Tibial nerve (tissue), 4 donors: ENCODE results near the gene NIPAL4. TPM values are rescaled to one million over a fixed set of nuclear protein-coding genes. Genes with fewer than 3 reads are reported as not detected.

Source experiments
- DNase-seq, 2 donors: peaks; one replicate each; pipeline ENCODE4 v3.0.0-alpha.2; 2019; ENCODE audit warnings: low spot score in 2 of 2
- H3K27ac ChIP-seq, 4 donors: fragments of 200-600 bp; sonication (generic) in 3 of 4; one replicate each; pipeline ENCODE4 v1.5.1; 2017 to 2019; ENCODE audit warnings: mild to moderate bottlenecking in 1 of 4
- H3K27me3 ChIP-seq, 2 donors: fragments of 200-600 bp; sonication (generic) in 1 of 2; one replicate each; pipeline versions ENCODE4 v1.5.1 to v1.6.0; 2017 to 2019
- H3K36me3 ChIP-seq, 3 donors: fragments of 200-600 bp; sonication (generic); one replicate each; pipeline ENCODE4 v1.5.1; 2018 to 2019
- H3K4me1 ChIP-seq, 4 donors: fragments of 200-600 bp; sonication (generic) in 3 of 4; one replicate each; pipeline ENCODE4 v1.5.1; 2017 to 2019
- H3K4me3 ChIP-seq, 4 donors: fragments of 200-600 bp; sonication (generic) in 3 of 4; one replicate each; pipeline ENCODE4 v1.5.1; 2017 to 2019; ENCODE audit warnings: mild to moderate bottlenecking in 1 of 4, moderate library complexity in 1 of 4
- H3K9me3 ChIP-seq, 4 donors: fragments of 200-600 bp; sonication (generic) in 3 of 4; one replicate each; pipeline ENCODE4 v1.5.1; 2017 to 2019
- CTCF ChIP-seq, 5 experiments: fragments of 200-600 bp in 3 of 5; fragments of 450-650 bp in 2 of 5; sonication (generic) in 3 of 5; IDR thresholded peaks; one replicate each; pipeline ENCODE4 v1.5.1; 2016 to 2019; ENCODE audit warnings: antibody characterized with exemption in 5 of 5, mild to moderate bottlenecking in 3 of 5, moderate library complexity in 2 of 5
- EP300 ChIP-seq, 2 donors: sonication (generic); formaldehyde crosslinking; IDR thresholded peaks; one replicate each; pipeline ENCODE4 v1.6.1; 2017; ENCODE audit warnings: antibody characterized with exemption in 2 of 2, mild to moderate bottlenecking in 1 of 2
- POLR2A ChIP-seq, 2 donors: fragments of 450-650 bp; IDR thresholded peaks; one replicate each; pipeline ENCODE4 v1.6.1; 2017; ENCODE audit warnings: antibody characterized with exemption in 2 of 2, mild to moderate bottlenecking in 2 of 2, moderate library complexity in 2 of 2
- WGBS, 2 donors: methylation state at CpG; one replicate each; pipeline ENCODE4 v1.1.5; 2018; 5-methylcytosine and 5-hydroxymethylcytosine counted together
- total RNA-seq, 4 donors: library from RNA; depleted of rRNA; stranded (reverse); fragments of >200 nt; gene quantifications; one replicate each; pipeline ENCODE4 v1.1.0, GENCODE V29; 2016

Gene NIPAL4
- total RNA-seq, 4 donors from 2014 or later = 0.84 to 5.7 (median 2.4) TPM; not detected in 1

DNA sequence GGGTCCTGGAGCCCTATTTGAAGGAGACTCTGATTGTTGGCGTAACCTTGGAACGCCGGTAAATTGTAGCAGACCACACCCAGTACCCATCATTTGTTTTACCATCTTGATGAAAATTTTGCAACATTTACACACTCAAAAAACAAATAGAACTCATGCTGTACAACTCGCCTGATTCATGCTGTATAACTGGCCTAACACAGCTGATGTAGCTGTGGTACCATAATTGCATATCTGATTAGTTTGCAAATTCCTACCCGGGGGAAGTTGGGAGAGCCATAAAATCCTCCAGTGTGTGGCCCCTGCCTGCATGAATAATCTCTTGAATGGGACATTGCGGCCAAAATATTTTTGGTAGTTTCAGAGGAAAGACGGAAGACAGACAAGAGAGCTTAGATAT is 9.7 kb downstream of the NIPAL4 start:
- TF ChIP-seq POLR2A (IDR thresholded peaks at IDR 0.05) (no peak), CTCF (IDR thresholded peaks at IDR 0.05) (no peak), EP300 (IDR thresholded peaks at IDR 0.05) (no peak)
- H3K27ac ChIP-seq = no peak overlapping the region
- H3K36me3 ChIP-seq = peaks cover 0 to 13% (median 0%) of the 10 kb centered on the region in 3 donors
- no peak overlapping the region for H3K4me3 ChIP-seq
- H3K9me3 ChIP-seq = no peaks in the 10 kb centered on the region
- 59 to 62% methylated on average over 7 of the region's 7 CpGs for WGBS, 2 donors
- no peak for DNase-seq
- H3K4me1 ChIP-seq = peaks cover 0 to 4% (median 0%) of the 10 kb centered on the region in 4 donors
- no peaks in the 10 kb centered on the region for H3K27me3 ChIP-seq

- 45 to 59% methylated on average over 1 of the region's 1 CpG for WGBS, 2 donors
These were observed 10.6 kb downstream of the NIPAL4 start for GRCh38 chr5:157470631-157471030.

DNA sequence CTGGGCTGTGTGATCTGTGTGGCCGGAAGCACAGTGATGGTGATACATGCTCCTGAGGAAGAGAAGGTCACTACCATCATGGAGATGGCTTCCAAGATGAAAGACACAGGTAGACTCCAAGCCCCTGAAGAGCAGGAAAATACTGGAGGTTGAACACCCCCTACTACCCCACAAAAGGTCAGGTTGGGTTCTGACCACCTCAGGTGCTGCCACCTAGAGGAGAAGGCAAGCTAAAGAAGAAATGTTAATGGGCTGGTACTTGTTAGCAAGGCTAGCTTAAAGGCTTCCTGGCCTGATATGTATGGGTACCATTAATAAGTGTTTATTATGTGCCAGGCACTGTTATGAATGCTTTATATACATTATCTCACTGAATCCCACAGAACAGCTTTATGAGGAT is 11.7 kb downstream of the NIPAL4 start:
- TF ChIP-seq POLR2A (IDR thresholded peaks at IDR 0.05) (no peak), CTCF (IDR thresholded peaks at IDR 0.05) (peak; percentile 14 to 32 (median 19)), EP300 (IDR thresholded peaks at IDR 0.05) (no peak)
- H3K27ac ChIP-seq = no peak overlapping the region
- peaks cover 0 to 13% (median 0%) of the 10 kb centered on the region in 3 donors for H3K36me3 ChIP-seq
- no peak overlapping the region for H3K4me3 ChIP-seq
- H3K4me1 ChIP-seq = peaks cover 0 to 3% (median 0%) of the 10 kb centered on the region in 4 donors
- H3K27me3 ChIP-seq = no peaks in the 10 kb centered on the region
- H3K9me3 ChIP-seq = no peaks in the 10 kb centered on the region
- no peak for DNase-seq
- WGBS, 2 donors = 100% methylated on average over 1 of the region's 1 CpG

More at GRCh38 chr5:157470631-157471030, 10.6 kb downstream of the NIPAL4 start:
- no peak for DNase-seq
- no peaks in the 10 kb centered on the region for H3K27me3 ChIP-seq
- H3K9me3 ChIP-seq = no peaks in the 10 kb centered on the region
- peaks cover 0 to 13% (median 0%) of the 10 kb centered on the region in 3 donors for H3K36me3 ChIP-seq
- no peak for TF ChIP-seq EP300 (IDR thresholded peaks at IDR 0.05)
- no peak for TF ChIP-seq POLR2A (IDR thresholded peaks at IDR 0.05)
- H3K4me1 ChIP-seq = peaks cover 0 to 3% (median 0%) of the 10 kb centered on the region in 4 donors
- H3K4me3 ChIP-seq = no peak overlapping the region
- no peak overlapping the region for H3K27ac ChIP-seq

- no peaks in the 10 kb centered on the region for H3K9me3 ChIP-seq
- no peak overlapping the region for H3K27ac ChIP-seq
- peaks cover 0 to 14% (median 0%) of the 10 kb centered on the region in 4 donors for H3K4me1 ChIP-seq
- TF ChIP-seq POLR2A (IDR thresholded peaks at IDR 0.05) (no peak), CTCF (IDR thresholded peaks at IDR 0.05) (no peak), EP300 (IDR thresholded peaks at IDR 0.05) (no peak)
- H3K36me3 ChIP-seq = peaks cover 0 to 13% (median 0%) of the 10 kb centered on the region in 3 donors
- no peak for DNase-seq
- no peaks in the 10 kb centered on the region for H3K27me3 ChIP-seq
- WGBS, 2 donors = 60 to 80% methylated on average over 7 of the region's 7 CpGs
- H3K4me3 ChIP-seq = no peak overlapping the region
These were observed 13.6 kb downstream of the NIPAL4 start for GRCh38 chr5:157473383-157474320.

- no peak for TF ChIP-seq CTCF (IDR thresholded peaks at IDR 0.05)
- no peak for TF ChIP-seq POLR2A (IDR thresholded peaks at IDR 0.05)
- TF ChIP-seq EP300 (IDR thresholded peaks at IDR 0.05) = no peak
- no peaks in the 10 kb centered on the region for H3K9me3 ChIP-seq
- 95% methylated on average over 3 of the region's 3 CpGs for WGBS, 2 donors
- peaks cover 0 to 26% (median 0%) of the 10 kb centered on the region in 3 donors for H3K36me3 ChIP-seq
- no peak overlapping the region for H3K4me3 ChIP-seq
- no peaks in the 10 kb centered on the region for H3K27me3 ChIP-seq
- no peak overlapping the region for H3K27ac ChIP-seq
- no peak for DNase-seq
- H3K4me1 ChIP-seq = peaks cover 0 to 27% (median 1%) of the 10 kb centered on the region in 4 donors
These were observed 15.4 kb downstream of the NIPAL4 start for GRCh38 chr5:157475432-157475831.
